SHP77 treated with DMSO at 0.1 percent for 48 hours (cell line): ENCODE data around the gene ZDHHC1.

Experiments
- DNase-seq: peaks from one replicate; lab custom pipeline; 2025; lab: John Stamatoyannopoulos, UW

ZDHHC1 gene

GRCh38 chr16:67447508-67448076, 31.3 kb upstream of the ZDHHC1 start:
- peak; percentile 40 for DNase-seq

GRCh38 chr16:67446968-67447507, 30.8 kb upstream of the ZDHHC1 start:
- DNase-seq = no peak

GRCh38 chr16:67445913-67446907, 29.9 kb upstream of the ZDHHC1 start:
- no peak for DNase-seq

GRCh38 chr16:67445441-67445912, 29.2 kb upstream of the ZDHHC1 start:
- no peak for DNase-seq

GRCh38 chr16:67445126-67445426, 28.8 kb upstream of the ZDHHC1 start:
- no peak for DNase-seq

GRCh38 chr16:67444259-67445125, 28.2 kb upstream of the ZDHHC1 start:
- DNase-seq = no peak

- DNase-seq = no peak
Observed at GRCh38 chr16:67443265-67443664, 27.0 kb upstream of the ZDHHC1 start.

- DNase-seq = no peak
Observed at GRCh38 chr16:67442581-67443255, 26.4 kb upstream of the ZDHHC1 start.

GRCh38 chr16:67441907-67442306, 25.6 kb upstream of the ZDHHC1 start:
- no peak for DNase-seq

- DNase-seq = peak; percentile 54
Observed at GRCh38 chr16:67441271-67441753, 25.0 kb upstream of the ZDHHC1 start.

- DNase-seq = no peak
Observed at GRCh38 chr16:67438824-67439393, 22.6 kb upstream of the ZDHHC1 start.

- DNase-seq = no peak
Observed at GRCh38 chr16:67438098-67438791, 22.0 kb upstream of the ZDHHC1 start.

GRCh38 chr16:67437513-67437912, 21.2 kb upstream of the ZDHHC1 start:
- DNase-seq = no peak

- DNase-seq = no peak
Observed at GRCh38 chr16:67436640-67437193, 20.4 kb upstream of the ZDHHC1 start.

GRCh38 chr16:67435758-67436164, 19.5 kb upstream of the ZDHHC1 start:
- DNase-seq = no peak

- no peak for DNase-seq
Observed at GRCh38 chr16:67433131-67433719, 16.9 kb upstream of the ZDHHC1 start.

GRCh38 chr16:67432506-67432890, 16.2 kb upstream of the ZDHHC1 start:
- no peak for DNase-seq

- no peak for DNase-seq
Observed at GRCh38 chr16:67431775-67432505, 15.7 kb upstream of the ZDHHC1 start.
